Mesenchymal stem cell (in vitro differentiated cells and primary cell): ENCODE results near the gene BNC2.
A peak's percentile ranks its signal among the peaks of the same experiment; 100 is the strongest.

ENCODE experiments used
- DNase-seq: peaks from one replicate; pipeline ENCODE4 v3.0.0-alpha.2; 2013
- H2AFZ ChIP-seq: one replicate; pipeline ENCODE4 v1.6.1; 2013; ENCODE audit warnings: low read depth, mild to moderate bottlenecking, control low read depth, inconsistent platforms, low read length, moderate library complexity
- H2AK5ac ChIP-seq: 2 replicates; pipeline ENCODE4 v1.6.1; 2013; ENCODE audit warnings: low read length, moderate library complexity, mild to moderate bottlenecking, inconsistent platforms; ENCODE audit not compliant: severe bottlenecking
- H2BK120ac ChIP-seq: one replicate; pipeline ENCODE4 v1.6.1; 2013; ENCODE audit warnings: low read depth, mild to moderate bottlenecking, inconsistent platforms, low read length, moderate library complexity
- H2BK12ac ChIP-seq, 2 experiments: one replicate each; pipeline ENCODE4 v1.6.1; 2013; ENCODE audit warnings: inconsistent platforms in 2 of 2, low read length in 2 of 2, mild to moderate bottlenecking in 2 of 2, moderate library complexity in 2 of 2, control low read depth in 1 of 2
- H2BK15ac ChIP-seq: one replicate; pipeline ENCODE4 v1.6.1; 2013; ENCODE audit warnings: mild to moderate bottlenecking, low read depth, inconsistent platforms; ENCODE audit not compliant: poor library complexity, severe bottlenecking
- H2BK5ac ChIP-seq: 2 replicates; pipeline ENCODE4 v1.6.1; 2013; ENCODE audit warnings: low read depth, mild to moderate bottlenecking, low read length, control low read depth, inconsistent platforms; ENCODE audit not compliant: poor library complexity, severe bottlenecking
- H3K14ac ChIP-seq, 2 experiments: one replicate each; pipeline ENCODE4 v1.6.1; 2013; ENCODE audit warnings: inconsistent platforms in 2 of 2, low read length in 2 of 2, control low read depth in 1 of 2, mild to moderate bottlenecking in 1 of 2, moderate library complexity in 1 of 2
- H3K18ac ChIP-seq, 2 experiments: one replicate each; pipeline ENCODE4 v1.6.1; 2013; ENCODE audit warnings: inconsistent platforms in 2 of 2, low read length in 2 of 2, control low read depth in 1 of 2, low read depth in 1 of 2, mild to moderate bottlenecking in 1 of 2
- H3K23ac ChIP-seq, 2 experiments: one replicate each; pipeline ENCODE4 v1.6.1; 2013; ENCODE audit warnings: inconsistent platforms in 2 of 2, low read length in 2 of 2, mild to moderate bottlenecking in 2 of 2, moderate library complexity in 2 of 2, control low read depth in 1 of 2
- H3K27ac ChIP-seq: 2 replicates; pipeline ENCODE4 v1.5.1; 2013; ENCODE audit warnings: mild to moderate bottlenecking, moderate library complexity, low read length, control low read depth, inconsistent platforms; ENCODE audit not compliant: poor library complexity, severe bottlenecking
- H3K27me3 ChIP-seq, 2 experiments: 2 replicates each; pipeline versions ENCODE4 v1.6.1 to v1.7.0; 2013; ENCODE audit warnings: low read length in 2 of 2, mild to moderate bottlenecking in 2 of 2, moderate library complexity in 2 of 2, control low read depth in 1 of 2, inconsistent platforms in 1 of 2; ENCODE audit not compliant: control insufficient read depth in 1 of 2, insufficient read depth in 1 of 2
- H3K36me3 ChIP-seq, 2 experiments: 2 replicates each; pipeline versions ENCODE4 v1.6.1 to v1.7.0; 2013; ENCODE audit warnings: low read length in 2 of 2, control low read depth in 1 of 2, inconsistent platforms in 1 of 2, low read depth in 1 of 2, mild to moderate bottlenecking in 1 of 2; ENCODE audit not compliant: insufficient read depth in 2 of 2, control insufficient read depth in 1 of 2
- H3K4ac ChIP-seq, 2 experiments: one replicate each; pipeline ENCODE4 v1.6.1; 2013; ENCODE audit warnings: inconsistent platforms in 2 of 2, low read length in 2 of 2, mild to moderate bottlenecking in 2 of 2, moderate library complexity in 2 of 2, control low read depth in 1 of 2, low read depth in 1 of 2
- H3K4me1 ChIP-seq: 2 replicates; pipeline ENCODE4 v1.6.1; 2013; ENCODE audit warnings: low read depth, low read length, control low read depth; ENCODE audit not compliant: control insufficient read depth, insufficient read depth
- H3K4me2 ChIP-seq: 2 replicates; pipeline ENCODE4 v1.6.1; 2013; ENCODE audit warnings: low read length, mild to moderate bottlenecking, inconsistent platforms; ENCODE audit not compliant: poor library complexity, severe bottlenecking
- H3K4me3 ChIP-seq, 2 experiments: 2 replicates each; pipeline versions ENCODE4 v1.5.1 to v1.7.0; 2013; ENCODE audit warnings: low read length in 2 of 2, mild to moderate bottlenecking in 2 of 2, control low read depth in 1 of 2, low read depth in 1 of 2; ENCODE audit not compliant: insufficient read depth in 1 of 2
- H3K79me1 ChIP-seq: replicated peaks from 2 replicates; pipeline ENCODE4 v1.6.1; 2013; ENCODE audit warnings: mild to moderate bottlenecking, control low read depth, low read length, inconsistent platforms; ENCODE audit not compliant: poor library complexity, severe bottlenecking
- H3K9ac ChIP-seq: 2 replicates; pipeline ENCODE4 v1.7.0; 2013; ENCODE audit warnings: mild to moderate bottlenecking, low read length, moderate library complexity
- H3K9me3 ChIP-seq: 2 replicates; pipeline ENCODE4 v1.7.0; 2013; ENCODE audit warnings: mild to moderate bottlenecking, low read length; ENCODE audit not compliant: control insufficient read depth
- H4K8ac ChIP-seq: one replicate; pipeline ENCODE4 v1.6.1; 2013; ENCODE audit warnings: inconsistent platforms, mild to moderate bottlenecking, low read length, moderate library complexity
- H4K91ac ChIP-seq: one replicate; pipeline ENCODE4 v1.6.1; 2013; ENCODE audit warnings: mild to moderate bottlenecking, low read length, inconsistent platforms
- WGBS: methylation state at CpG from one replicate; pipeline ENCODE4 v1.1.7; 2013; ENCODE audit warnings: mixed read lengths; 5-methylcytosine and 5-hydroxymethylcytosine counted together

Gene BNC2

GRCh38 chr9:16370647-16371046 lies 499.8 kb downstream of the BNC2 start:
- no peaks in the 10 kb centered on the region for H3K9me3 ChIP-seq
- H3K9ac ChIP-seq = no peak overlapping the region
- peaks cover 15% of the 10 kb centered on the region for H3K4me1 ChIP-seq
- no peak overlapping the region for H3K27ac ChIP-seq
- no peak overlapping the region for H3K18ac ChIP-seq
- H3K23ac ChIP-seq = no peak overlapping the region
- H2AK5ac ChIP-seq = no peak overlapping the region
- H2BK12ac ChIP-seq = no peak overlapping the region
- no peaks in the 10 kb centered on the region for H3K79me1 ChIP-seq
- H3K27me3 ChIP-seq = no peaks in the 10 kb centered on the region
- no peak overlapping the region for H2AFZ ChIP-seq
- H3K4ac ChIP-seq = no peak overlapping the region
- DNase-seq = no peak
- H3K14ac ChIP-seq = no peak overlapping the region
- WGBS = 98% methylated on average over 13 of the region's 13 CpGs
- no peak overlapping the region for H2BK120ac ChIP-seq
- H4K91ac ChIP-seq = no peak overlapping the region
- H3K4me3 ChIP-seq = no peak overlapping the region
- no peak overlapping the region for H2BK5ac ChIP-seq
- no peaks in the 10 kb centered on the region for H3K36me3 ChIP-seq
- H4K8ac ChIP-seq = no peak overlapping the region
- no peak overlapping the region for H2BK15ac ChIP-seq
- H3K4me2 ChIP-seq = no peak overlapping the region

- WGBS = 94% methylated on average over 4 of the region's 4 CpGs
- DNase-seq = no peak
- H4K8ac ChIP-seq = no peak overlapping the region
- no peaks in the 10 kb centered on the region for H3K27me3 ChIP-seq
- no peak overlapping the region for H3K18ac ChIP-seq
- no peak overlapping the region for H3K23ac ChIP-seq
- no peak overlapping the region for H3K9ac ChIP-seq
- no peaks in the 10 kb centered on the region for H3K79me1 ChIP-seq
- H3K4ac ChIP-seq = no peak overlapping the region
- H3K4me1 ChIP-seq = peaks cover 15% of the 10 kb centered on the region
- no peak overlapping the region for H2BK120ac ChIP-seq
- no peaks in the 10 kb centered on the region for H3K9me3 ChIP-seq
- no peak overlapping the region for H2BK5ac ChIP-seq
- H2AK5ac ChIP-seq = no peak overlapping the region
- no peak overlapping the region for H3K4me3 ChIP-seq
- H4K91ac ChIP-seq = no peak overlapping the region
- no peak overlapping the region for H2AFZ ChIP-seq
- no peak overlapping the region for H3K27ac ChIP-seq
- H3K4me2 ChIP-seq = no peak overlapping the region
- H2BK12ac ChIP-seq = no peak overlapping the region
- no peak overlapping the region for H2BK15ac ChIP-seq
- H3K36me3 ChIP-seq = no peaks in the 10 kb centered on the region
- H3K14ac ChIP-seq = no peak overlapping the region
These were observed 501.0 kb downstream of the BNC2 start for GRCh38 chr9:16369427-16369826.

- peak overlapping the region in 1 of 2 experiments; percentile 61 for H3K14ac ChIP-seq
- H3K9me3 ChIP-seq = no peaks in the 10 kb centered on the region
- no peaks in the 10 kb centered on the region for H3K27me3 ChIP-seq
- no peak overlapping the region for H3K4me2 ChIP-seq
- H3K18ac ChIP-seq = peak overlapping the region in 1 of 2 experiments; percentile 37
- peak overlapping the region; percentile 57 for H2AK5ac ChIP-seq
- no peak overlapping the region for H2BK5ac ChIP-seq
- H2BK12ac ChIP-seq = peak overlapping the region; percentile 21 to 22
- H3K23ac ChIP-seq = no peak overlapping the region
- WGBS = 63% methylated on average over 6 of the region's 8 CpGs
- no peak overlapping the region for H4K8ac ChIP-seq
- peaks cover 15% of the 10 kb centered on the region for H3K4me1 ChIP-seq
- H3K9ac ChIP-seq = no peak overlapping the region
- H2BK15ac ChIP-seq = no peak overlapping the region
- H2BK120ac ChIP-seq = no peak overlapping the region
- no peak overlapping the region for H3K27ac ChIP-seq
- H2AFZ ChIP-seq = no peak overlapping the region
- H3K4ac ChIP-seq = no peak overlapping the region
- H3K79me1 ChIP-seq = no peaks in the 10 kb centered on the region
- no peak overlapping the region for H3K4me3 ChIP-seq
- DNase-seq = peak; percentile 6
- H4K91ac ChIP-seq = no peak overlapping the region
- H3K36me3 ChIP-seq = no peaks in the 10 kb centered on the region
These were observed 502.0 kb downstream of the BNC2 start for GRCh38 chr9:16368237-16369087.

GRCh38 chr9:16367605-16368231 lies 502.8 kb downstream of the BNC2 start:
- Histone ChIP-seq H3K14ac (no peak overlapping the region), H2AK5ac (peak overlapping the region; percentile 4), H2BK12ac (no peak overlapping the region), H3K18ac (peak overlapping the region in 1 of 2 experiments; percentile 37), H3K4me1 (peaks cover 15% of the 10 kb centered on the region), H3K9me3 (no peaks in the 10 kb centered on the region), H3K23ac (no peak overlapping the region), H4K8ac (no peak overlapping the region), H2BK5ac (no peak overlapping the region), H3K27me3 (no peaks in the 10 kb centered on the region), H3K9ac (no peak overlapping the region), H3K79me1 (no peaks in the 10 kb centered on the region), H4K91ac (no peak overlapping the region), H3K36me3 (no peaks in the 10 kb centered on the region), H3K4me3 (no peak overlapping the region), H3K27ac (no peak overlapping the region), H2BK120ac (no peak overlapping the region), H2AFZ (no peak overlapping the region), H2BK15ac (no peak overlapping the region), H3K4ac (no peak overlapping the region), H3K4me2 (no peak overlapping the region)
- DNase-seq = peak; percentile 35
- WGBS = 89% methylated on average over 7 of the region's 9 CpGs
